CD14-positive monocyte (primary cell): ENCODE measurements around the gene ARID4B. TPM values are rescaled to one million over a fixed set of nuclear protein-coding genes. Genes with fewer than 3 reads are reported as not detected.

Source experiments
- DNase-seq, 3 donors: peaks; one replicate each; pipeline ENCODE4 v3.0.0-alpha.2; 2011 to 2022
- H2AFZ ChIP-seq: 2 replicates; pipeline ENCODE4 v1.6.0; 2012; ENCODE audit warnings: mild to moderate bottlenecking, low read depth, low read length, inconsistent platforms; ENCODE audit not compliant: insufficient read depth, poor library complexity, severe bottlenecking
- H3K27ac ChIP-seq, 2 donors: 1 replicate in 1 of 2; 2 replicates in 1 of 2; pipeline ENCODE4 v1.5.1; 2012 to 2013; ENCODE audit warnings: low read length in 2 of 2, control low read depth in 1 of 2, inconsistent platforms in 1 of 2, low read depth in 1 of 2, mild to moderate bottlenecking in 1 of 2
- H3K27me3 ChIP-seq, 2 donors: one replicate each; pipeline versions ENCODE4 v1.6.0 to v1.6.1; 2011 to 2013; ENCODE audit warnings: low read length in 2 of 2; ENCODE audit not compliant: control insufficient read depth in 2 of 2, insufficient read depth in 2 of 2
- H3K36me3 ChIP-seq, 2 donors: replicated peaks in 1 of 2; 1 replicate in 1 of 2; 2 replicates in 1 of 2; pipeline versions ENCODE4 v1.5.1 to v1.6.1; 2012 to 2013; ENCODE audit warnings: low read length in 2 of 2, control low read depth in 1 of 2, inconsistent platforms in 1 of 2, mild to moderate bottlenecking in 1 of 2; ENCODE audit not compliant: insufficient read depth in 2 of 2, control insufficient read depth in 1 of 2
- H3K4me1 ChIP-seq, 2 donors: 1 replicate in 1 of 2; 2 replicates in 1 of 2; pipeline versions ENCODE4 v1.5.1 to v1.6.1; 2012 to 2013; ENCODE audit warnings: low read length in 2 of 2, control low read depth in 1 of 2, inconsistent platforms in 1 of 2, mild to moderate bottlenecking in 1 of 2, moderate library complexity in 1 of 2; ENCODE audit not compliant: insufficient read depth in 2 of 2, control insufficient read depth in 1 of 2
- H3K4me2 ChIP-seq: replicated peaks from 2 replicates; pipeline ENCODE3; 2012; ENCODE audit warnings: low read length, moderate library complexity, mild to moderate bottlenecking; ENCODE audit not compliant: poor library complexity, severe bottlenecking; ENCODE audit errors: extremely low read depth
- H3K4me3 ChIP-seq, 3 experiments: fragments of 200-600 bp in 1 of 3; sonication (generic) in 1 of 3; replicated peaks in 1 of 3; 1 replicate in 2 of 3; 2 replicates in 1 of 3; pipeline ENCODE4 v1.5.1; 2011 to 2013; ENCODE audit warnings: low read length in 3 of 3, mild to moderate bottlenecking in 3 of 3, control low read depth in 2 of 3, low read depth in 2 of 3, inconsistent platforms in 1 of 3, moderate library complexity in 1 of 3
- H3K79me2 ChIP-seq: 2 replicates; pipeline ENCODE4 v1.6.0; 2012; ENCODE audit warnings: mild to moderate bottlenecking, control low read depth, inconsistent platforms, low read length, moderate library complexity; ENCODE audit not compliant: insufficient read depth
- H3K9ac ChIP-seq: 2 replicates; pipeline ENCODE4 v1.6.0; 2017; ENCODE audit warnings: low read length, mild to moderate bottlenecking; ENCODE audit not compliant: insufficient read depth, poor library complexity, severe bottlenecking
- H3K9me3 ChIP-seq, 2 donors: replicated peaks in 1 of 2; 1 replicate in 1 of 2; 2 replicates in 1 of 2; pipeline versions ENCODE4 v1.5.1 to v1.6.1; 2012 to 2013; ENCODE audit warnings: low read length in 2 of 2, control low read depth in 1 of 2; ENCODE audit not compliant: control insufficient read depth in 1 of 2, insufficient read depth in 1 of 2
- H4K20me1 ChIP-seq: 2 replicates; pipeline ENCODE4 v1.6.0; 2012; ENCODE audit warnings: mild to moderate bottlenecking, low read length, control low read depth, moderate library complexity; ENCODE audit not compliant: insufficient read depth
- H3K27ac Mint-ChIP-seq, 7 donors: one replicate each; pipeline ENCODE4 v1.8.0; 2020; ENCODE audit warnings: mild to moderate bottlenecking in 7 of 7, mixed read lengths in 7 of 7, moderate library complexity in 6 of 7, inconsistent platforms in 2 of 7
- H3K27me3 Mint-ChIP-seq, 3 donors: one replicate each; pipeline ENCODE4 v1.8.0; 2021 to 2022; ENCODE audit warnings: low read depth in 3 of 3, mild to moderate bottlenecking in 3 of 3, mixed read lengths in 3 of 3, moderate library complexity in 3 of 3, inconsistent platforms in 1 of 3
- H3K36me3 Mint-ChIP-seq, 2 donors: one replicate each; pipeline ENCODE4 v1.8.0; 2020; ENCODE audit warnings: mixed read lengths in 2 of 2, inconsistent platforms in 1 of 2, mild to moderate bottlenecking in 1 of 2
- H3K4me1 Mint-ChIP-seq: one replicate; pipeline ENCODE4 v1.8.0; 2020; ENCODE audit warnings: mild to moderate bottlenecking, mixed read lengths
- H3K4me3 Mint-ChIP-seq, 2 donors: one replicate each; pipeline ENCODE4 v1.8.0; 2020; ENCODE audit warnings: mild to moderate bottlenecking in 2 of 2, mixed read lengths in 2 of 2, moderate library complexity in 1 of 2
- H3K9me3 Mint-ChIP-seq, 7 donors: one replicate each; pipeline ENCODE4 v1.8.0; 2020 to 2022; ENCODE audit warnings: mixed read lengths in 7 of 7, mild to moderate bottlenecking in 6 of 7, moderate library complexity in 6 of 7, inconsistent platforms in 2 of 7
- WGBS: methylation state at CpG from one replicate; pipeline ENCODE4 v1.1.5; 2013; ENCODE audit warnings: missing lambda C conversion rate; ENCODE audit not compliant: insufficient coverage; 5-methylcytosine and 5-hydroxymethylcytosine counted together
- intact Hi-C, 2 donors: fragments of 100-400 bp; cut with micrococcal nuclease; formaldehyde crosslinking; loops; one replicate each; pipeline versions ENCODE4 v1.15.0 to v1.15.1; 2023
- polyA plus RNA-seq, 3 donors: library from polyadenylated mRNA; depleted of rRNA in 1 of 3; unstranded in 2 of 3; stranded (reverse) in 1 of 3; fragments of 300-500 nt in 2 of 3; fragments of >200 nt in 1 of 3; fragmentation: Illumina TruSeq in 2 of 3; gene quantifications; 1 replicate in 2 of 3; 2 replicates in 1 of 3; pipeline ENCODE4 v1.2.3, GENCODE V29; 2012 to 2021
- TF ChIP-seq, protein P1 (sequence below): fragments of 200-600 bp; IDR thresholded peaks from one replicate; pipeline ENCODE4 v1.8.0; 2022; ENCODE audit warnings: antibody characterized with exemption, mild to moderate bottlenecking

ARID4B gene
- polyA plus RNA-seq, 3 donors: 9.3 to 15.4 (median 11.1) TPM

DNA sequence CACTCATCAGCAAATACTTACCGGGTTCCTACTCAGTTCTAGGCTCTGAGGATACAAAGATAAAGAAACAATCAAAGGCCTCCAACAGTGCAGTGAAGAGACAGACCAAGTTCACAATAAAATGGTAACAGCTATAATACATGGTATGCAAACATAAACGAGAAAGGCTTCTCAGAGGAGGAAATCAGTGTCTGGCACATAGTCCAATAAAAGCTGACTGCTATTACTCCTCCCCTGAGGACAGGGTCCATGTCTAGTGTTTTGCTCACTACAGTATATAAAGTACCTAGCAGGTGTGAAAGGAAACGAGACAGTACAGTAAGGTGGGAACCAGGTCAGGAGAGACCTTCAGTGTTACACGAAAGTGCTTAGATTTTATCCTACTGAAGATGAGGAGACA, 171.2 kb downstream of the ARID4B start:
- Mint-ChIP-seq H3K27me3 (no peaks in the 10 kb centered on the region), H3K27ac (no peak overlapping the region), H3K4me3 (no peak overlapping the region), H3K36me3 (peaks cover 32 to 50% of the 10 kb centered on the region in 2 donors), H3K4me1 (peaks cover 10% of the 10 kb centered on the region), H3K9me3 (peaks cover 0 to 2% (median 0%) of the 10 kb centered on the region in 7 donors)
- Histone ChIP-seq H3K4me3 (no peak overlapping the region), H3K36me3 (peaks cover 57 to 69% of the 10 kb centered on the region in 2 donors), H3K27me3 (no peaks in the 10 kb centered on the region), H3K4me1 (peaks cover 12 to 19% of the 10 kb centered on the region in 2 donors), H3K9ac (no peak overlapping the region), H3K27ac (no peak overlapping the region), H3K9me3 (no peaks in the 10 kb centered on the region), H3K4me2 (no peak overlapping the region), H2AFZ (no peak overlapping the region), H4K20me1 (peaks cover 8% of the 10 kb centered on the region), H3K79me2 (peaks cover 47% of the 10 kb centered on the region)
- DNase-seq: no peak
- intact Hi-C loops: no loop called here
- TF ChIP-seq, protein P1, sequence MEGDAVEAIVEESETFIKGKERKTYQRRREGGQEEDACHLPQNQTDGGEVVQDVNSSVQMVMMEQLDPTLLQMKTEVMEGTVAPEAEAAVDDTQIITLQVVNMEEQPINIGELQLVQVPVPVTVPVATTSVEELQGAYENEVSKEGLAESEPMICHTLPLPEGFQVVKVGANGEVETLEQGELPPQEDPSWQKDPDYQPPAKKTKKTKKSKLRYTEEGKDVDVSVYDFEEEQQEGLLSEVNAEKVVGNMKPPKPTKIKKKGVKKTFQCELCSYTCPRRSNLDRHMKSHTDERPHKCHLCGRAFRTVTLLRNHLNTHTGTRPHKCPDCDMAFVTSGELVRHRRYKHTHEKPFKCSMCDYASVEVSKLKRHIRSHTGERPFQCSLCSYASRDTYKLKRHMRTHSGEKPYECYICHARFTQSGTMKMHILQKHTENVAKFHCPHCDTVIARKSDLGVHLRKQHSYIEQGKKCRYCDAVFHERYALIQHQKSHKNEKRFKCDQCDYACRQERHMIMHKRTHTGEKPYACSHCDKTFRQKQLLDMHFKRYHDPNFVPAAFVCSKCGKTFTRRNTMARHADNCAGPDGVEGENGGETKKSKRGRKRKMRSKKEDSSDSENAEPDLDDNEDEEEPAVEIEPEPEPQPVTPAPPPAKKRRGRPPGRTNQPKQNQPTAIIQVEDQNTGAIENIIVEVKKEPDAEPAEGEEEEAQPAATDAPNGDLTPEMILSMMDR: no peak
- WGBS: 100% methylated on average over 2 of the region's 4 CpGs

DNA sequence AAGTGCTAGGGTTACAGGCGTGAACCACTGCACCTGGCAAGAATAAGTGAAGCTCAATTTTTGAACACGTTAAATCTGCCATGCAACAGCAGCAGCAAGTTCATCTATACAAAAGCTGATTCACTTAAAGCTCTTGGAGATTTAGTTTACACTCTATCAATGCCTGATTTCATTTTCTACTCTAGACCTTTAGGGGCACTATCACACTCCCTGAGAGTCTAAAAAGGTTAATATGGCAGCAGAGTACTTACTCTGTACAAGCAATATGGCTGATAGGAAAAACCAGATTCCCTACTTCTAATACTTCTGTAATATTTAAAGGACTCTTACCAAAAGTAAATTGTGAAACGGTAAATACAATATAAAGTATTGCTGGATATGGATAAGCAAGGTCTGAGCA, 171.7 kb downstream of the ARID4B start:
- H3K36me3 Mint-ChIP-seq: peaks cover 35 to 54% of the 10 kb centered on the region in 2 donors
- DNase-seq: no peak
- H3K79me2 ChIP-seq: peaks cover 51% of the 10 kb centered on the region
- no peaks in the 10 kb centered on the region for H3K27me3 ChIP-seq
- H3K4me3 ChIP-seq: no peak overlapping the region
- no peak overlapping the region for H2AFZ ChIP-seq
- peaks cover 9 to 14% of the 10 kb centered on the region in 2 donors for H3K4me1 ChIP-seq
- peaks cover 62 to 74% of the 10 kb centered on the region in 2 donors for H3K36me3 ChIP-seq
- no peaks in the 10 kb centered on the region for H3K27me3 Mint-ChIP-seq
- H3K9me3 ChIP-seq: no peaks in the 10 kb centered on the region
- H3K4me3 Mint-ChIP-seq: no peak overlapping the region
- no peak overlapping the region for H3K9ac ChIP-seq
- H3K27ac ChIP-seq: no peak overlapping the region
- H3K4me2 ChIP-seq: no peak overlapping the region
- H3K9me3 Mint-ChIP-seq: peaks cover 0 to 2% (median 0%) of the 10 kb centered on the region in 7 donors
- intact Hi-C loops: no loop called here
- 100% methylated on average over 1 of the region's 3 CpGs for WGBS
- H3K4me1 Mint-ChIP-seq: peaks cover 8% of the 10 kb centered on the region
- TF ChIP-seq, protein P1: no peak
- H3K27ac Mint-ChIP-seq: peak overlapping the region in 1 of 7 donors; percentile 30
- H4K20me1 ChIP-seq: peaks cover 13% of the 10 kb centered on the region
